Esophagus squamous epithelium (tissue), 5 donors: Measurements from ENCODE around the gene METTL14. TPM values are rescaled to one million over a fixed set of nuclear protein-coding genes. Genes with fewer than 3 reads are reported as not detected.

Source experiments
- DNase-seq: peaks from one replicate; lab custom pipeline; 2025; lab: John Stamatoyannopoulos, UW
- H3K27ac ChIP-seq, 4 donors: fragments of 200-600 bp; sonication (generic); one replicate each; pipeline ENCODE4 v1.5.1; 2016 to 2019; ENCODE audit warnings: mild to moderate bottlenecking in 1 of 4
- H3K27me3 ChIP-seq, 4 donors: fragments of 200-600 bp; sonication (generic); 1 replicate in 3 of 4; 2 replicates in 1 of 4; pipeline versions ENCODE4 v1.5.1 to v1.6.0; 2017 to 2021; ENCODE audit warnings: antibody characterized with exemption in 1 of 4
- H3K36me3 ChIP-seq, 3 donors: fragments of 200-600 bp; sonication (generic); one replicate each; pipeline ENCODE4 v1.5.1; 2016 to 2019
- H3K4me1 ChIP-seq, 3 donors: fragments of 200-600 bp; sonication (generic); one replicate each; pipeline ENCODE4 v1.5.1; 2017 to 2019
- H3K4me3 ChIP-seq, 4 donors: fragments of 200-600 bp; sonication (generic); 1 replicate in 3 of 4; 2 replicates in 1 of 4; pipeline ENCODE4 v1.5.1; 2016 to 2019; ENCODE audit warnings: mild to moderate bottlenecking in 2 of 4, moderate library complexity in 1 of 4
- H3K9me3 ChIP-seq, 3 donors: fragments of 200-600 bp; sonication (generic); one replicate each; pipeline ENCODE4 v1.5.1; 2016 to 2019
- CTCF ChIP-seq, 6 experiments: fragments of 450-650 bp in 4 of 6; fragments of 200-600 bp in 2 of 6; sonication (generic) in 2 of 6; IDR thresholded peaks; one replicate each; pipeline ENCODE4 v1.5.1; 2016 to 2019; ENCODE audit warnings: antibody characterized with exemption in 6 of 6, mild to moderate bottlenecking in 4 of 6, moderate library complexity in 4 of 6
- POLR2A ChIP-seq, 4 donors: fragments of 450-650 bp; IDR thresholded peaks; one replicate each; pipeline ENCODE4 v1.6.1; 2017; ENCODE audit warnings: antibody characterized with exemption in 4 of 4, mild to moderate bottlenecking in 4 of 4, moderate library complexity in 3 of 4
- WGBS, 2 donors: methylation state at CpG; one replicate each; pipeline ENCODE4 v1.1.5; 2018; 5-methylcytosine and 5-hydroxymethylcytosine counted together
- intact Hi-C: fragments of 100-400 bp; cut with DNase I; formaldehyde crosslinking; loops from one replicate; pipeline ENCODE4 v1.15.0; 2022
- total RNA-seq, 4 donors: library from RNA; depleted of rRNA; stranded (reverse); fragments of >200 nt; gene quantifications; one replicate each; pipeline ENCODE4 v1.1.0, GENCODE V29; 2016
- donor health status: DM: yes; HTN: yes; CAD: no.

METTL14 gene
- total RNA-seq, 4 donors from 2014 or later, result 30.9 to 42.0 (median 32.0) TPM

- TF ChIP-seq POLR2A (IDR thresholded peaks at IDR 0.05) (no peak), CTCF (IDR thresholded peaks at IDR 0.05) (no peak)
- H3K36me3 ChIP-seq, result peaks cover 0 to 29% (median 0%) of the 10 kb centered on the region in 3 donors
- WGBS, 2 donors, result 57 to 59% methylated on average over 2 of the region's 2 CpGs
These were observed 69.7 kb downstream of the METTL14 start for GRCh38 chr4:118754890-118755289.

GRCh38 chr4:118755438-118756226 lies 70.4 kb downstream of the METTL14 start:
- 71 to 73% methylated on average over 2 of the region's 2 CpGs for WGBS, 2 donors
- Histone ChIP-seq H3K4me1 (peaks cover 0 to 93% (median 6%) of the 10 kb centered on the region in 3 donors), H3K36me3 (peaks cover 0 to 22% (median 0%) of the 10 kb centered on the region in 3 donors), H3K4me3 (no peak overlapping the region), H3K27ac (peak overlapping the region; percentile 33 to 76 (median 73)), H3K27me3 (no peaks in the 10 kb centered on the region), H3K9me3 (no peaks in the 10 kb centered on the region)
- TF ChIP-seq POLR2A (IDR thresholded peaks at IDR 0.05) (no peak), CTCF (IDR thresholded peaks at IDR 0.05) (no peak)
- no peak for DNase-seq
- intact Hi-C loops, result no loop called here

More at GRCh38 chr4:118754890-118755289, 69.7 kb downstream of the METTL14 start:
- DNase-seq, result no peak
- peak overlapping the region in 3 of 4 donors; percentile 70 to 76 (median 76) for H3K27ac ChIP-seq
- intact Hi-C loops, result no loop called here
- H3K27me3 ChIP-seq, result no peaks in the 10 kb centered on the region
- H3K9me3 ChIP-seq, result no peaks in the 10 kb centered on the region
- H3K4me1 ChIP-seq, result peaks cover 0 to 86% (median 3%) of the 10 kb centered on the region in 3 donors
- H3K4me3 ChIP-seq, result no peak overlapping the region

GRCh38 chr4:118756429-118756828 lies 71.2 kb downstream of the METTL14 start:
- H3K27ac ChIP-seq, result peak overlapping the region; percentile 33 to 76 (median 73)
- intact Hi-C loops, result no loop called here

GRCh38 chr4:118756958-118757357 lies 71.8 kb downstream of the METTL14 start:
- H3K27ac ChIP-seq, result peak overlapping the region; percentile 43 to 76 (median 73)

More at GRCh38 chr4:118756429-118756828, 71.2 kb downstream of the METTL14 start:
- H3K4me1 ChIP-seq, result peaks cover 0 to 100% (median 6%) of the 10 kb centered on the region in 3 donors
- no peaks in the 10 kb centered on the region for H3K27me3 ChIP-seq
- no peaks in the 10 kb centered on the region for H3K9me3 ChIP-seq
- H3K4me3 ChIP-seq, result no peak overlapping the region
- TF ChIP-seq CTCF (IDR thresholded peaks at IDR 0.05) (no peak), POLR2A (IDR thresholded peaks at IDR 0.05) (no peak)
- DNase-seq, result no peak
- peaks cover 0 to 14% (median 0%) of the 10 kb centered on the region in 3 donors for H3K36me3 ChIP-seq
- WGBS, 2 donors, result 77 to 78% methylated on average over 3 of the region's 3 CpGs

More at GRCh38 chr4:118756958-118757357, 71.8 kb downstream of the METTL14 start:
- intact Hi-C loops, result no loop called here
- Histone ChIP-seq H3K36me3 (peaks cover 0 to 9% (median 0%) of the 10 kb centered on the region in 3 donors), H3K4me1 (peaks cover 0 to 100% (median 7%) of the 10 kb centered on the region in 3 donors), H3K4me3 (no peak overlapping the region), H3K9me3 (no peaks in the 10 kb centered on the region), H3K27me3 (no peaks in the 10 kb centered on the region)
- no peak for DNase-seq
- WGBS, 2 donors, result 77 to 100% methylated on average over 1 of the region's 1 CpG
- TF ChIP-seq CTCF (IDR thresholded peaks at IDR 0.05) (no peak), POLR2A (IDR thresholded peaks at IDR 0.05) (no peak)
